ENCODE measurements around the gene FAM50B. TPM values are rescaled to one million over a fixed set of nuclear protein-coding genes. Genes with fewer than 3 reads are reported as not detected.

The FAM50B gene
- total RNA-seq, 1 donor from 2014 or later, result 3.8 TPM

DNA sequence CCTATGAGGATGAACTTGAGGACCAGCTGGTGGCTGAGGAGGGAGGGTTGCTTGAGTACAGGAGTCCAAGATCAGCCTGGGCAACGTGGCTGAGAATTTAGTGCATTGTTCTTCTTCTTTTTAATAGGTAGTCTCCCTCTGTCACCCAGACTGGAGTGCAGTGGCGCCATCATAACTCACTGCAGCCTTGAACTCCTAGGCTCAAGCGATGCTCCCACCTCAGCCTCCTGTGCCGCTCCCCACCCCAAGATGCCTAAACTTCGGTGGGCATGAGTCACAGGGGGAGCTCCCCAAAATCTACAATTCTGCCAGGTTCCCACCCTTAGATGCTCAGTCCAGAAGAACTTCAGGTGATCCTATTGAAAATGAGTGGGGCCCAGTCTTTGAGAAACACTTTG, 21.4 kb downstream of the FAM50B start:
- Mint-ChIP-seq H3K36me3 (ENCODE audit: low read depth, unreplicated experiment) (no peaks in the 10 kb centered on the region), H3K27ac (ENCODE audit: unreplicated experiment) (no peak overlapping the region), H3K9me3 (ENCODE audit: unreplicated experiment) (no peaks in the 10 kb centered on the region), H3K4me3 (ENCODE audit: unreplicated experiment) (peak overlapping the region; percentile 10), H3K4me1 (ENCODE audit: unreplicated experiment) (peaks cover 13% of the 10 kb centered on the region), H3K27me3 (ENCODE audit: unreplicated experiment) (peaks cover 3% of the 10 kb centered on the region)
- TF ChIP-seq, protein P1, sequence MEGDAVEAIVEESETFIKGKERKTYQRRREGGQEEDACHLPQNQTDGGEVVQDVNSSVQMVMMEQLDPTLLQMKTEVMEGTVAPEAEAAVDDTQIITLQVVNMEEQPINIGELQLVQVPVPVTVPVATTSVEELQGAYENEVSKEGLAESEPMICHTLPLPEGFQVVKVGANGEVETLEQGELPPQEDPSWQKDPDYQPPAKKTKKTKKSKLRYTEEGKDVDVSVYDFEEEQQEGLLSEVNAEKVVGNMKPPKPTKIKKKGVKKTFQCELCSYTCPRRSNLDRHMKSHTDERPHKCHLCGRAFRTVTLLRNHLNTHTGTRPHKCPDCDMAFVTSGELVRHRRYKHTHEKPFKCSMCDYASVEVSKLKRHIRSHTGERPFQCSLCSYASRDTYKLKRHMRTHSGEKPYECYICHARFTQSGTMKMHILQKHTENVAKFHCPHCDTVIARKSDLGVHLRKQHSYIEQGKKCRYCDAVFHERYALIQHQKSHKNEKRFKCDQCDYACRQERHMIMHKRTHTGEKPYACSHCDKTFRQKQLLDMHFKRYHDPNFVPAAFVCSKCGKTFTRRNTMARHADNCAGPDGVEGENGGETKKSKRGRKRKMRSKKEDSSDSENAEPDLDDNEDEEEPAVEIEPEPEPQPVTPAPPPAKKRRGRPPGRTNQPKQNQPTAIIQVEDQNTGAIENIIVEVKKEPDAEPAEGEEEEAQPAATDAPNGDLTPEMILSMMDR (IDR thresholded peaks at IDR 0.05; ENCODE audit: unreplicated experiment), result no peak
- DNase-seq (ENCODE audit: low spot score), result no peak

DNA sequence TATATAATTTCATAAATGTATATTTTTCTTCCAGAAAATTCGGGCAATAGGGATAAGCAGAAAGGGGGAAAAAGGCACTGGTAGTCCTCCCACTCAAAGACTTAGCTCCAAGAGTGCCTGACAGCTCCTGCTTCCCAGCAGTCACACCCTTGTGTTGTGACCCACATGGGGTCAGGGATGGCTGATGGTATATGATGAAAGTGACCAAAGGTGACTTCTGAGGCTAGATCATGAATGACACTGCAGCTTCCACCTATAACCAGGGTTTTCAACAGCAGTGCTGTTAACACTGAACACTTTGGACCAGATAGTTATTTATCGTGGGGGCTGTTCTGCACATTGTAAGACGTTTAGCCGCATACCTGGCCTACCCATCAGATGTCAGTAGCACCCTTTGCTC, 22.3 kb downstream of the FAM50B start:
- Mint-ChIP-seq H3K27me3 (ENCODE audit: unreplicated experiment) (peaks cover 2% of the 10 kb centered on the region), H3K4me3 (ENCODE audit: unreplicated experiment) (no peak overlapping the region), H3K36me3 (ENCODE audit: low read depth, unreplicated experiment) (no peaks in the 10 kb centered on the region), H3K27ac (ENCODE audit: unreplicated experiment) (no peak overlapping the region), H3K9me3 (ENCODE audit: unreplicated experiment) (no peaks in the 10 kb centered on the region), H3K4me1 (ENCODE audit: unreplicated experiment) (peaks cover 13% of the 10 kb centered on the region)
- DNase-seq (ENCODE audit: low spot score), result no peak
- TF ChIP-seq, protein P1 (IDR thresholded peaks at IDR 0.05; ENCODE audit: unreplicated experiment), result no peak

DNA sequence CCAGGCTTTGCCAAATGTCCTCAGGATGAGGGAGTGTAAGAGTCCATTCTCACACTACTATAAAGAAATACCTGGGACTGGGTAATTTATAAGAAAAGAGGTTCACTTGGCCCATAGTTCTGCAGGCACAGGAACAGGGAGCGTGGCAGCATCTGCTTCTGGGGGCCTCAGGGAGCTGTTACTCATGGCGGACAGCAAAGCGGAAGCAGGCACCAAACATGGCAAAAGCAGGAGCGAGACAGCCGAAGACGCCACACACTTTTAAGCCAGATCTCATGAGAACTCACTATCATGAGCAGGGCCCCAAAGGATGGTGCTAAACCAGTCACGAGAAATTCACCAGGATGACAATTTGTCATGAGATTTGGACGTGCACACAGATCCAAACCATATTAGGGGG, 22.8 kb downstream of the FAM50B start:
- TF ChIP-seq, protein P1 (IDR thresholded peaks at IDR 0.05; ENCODE audit: unreplicated experiment), result no peak
- no peak overlapping the region for H3K27ac Mint-ChIP-seq (ENCODE audit: unreplicated experiment)
- H3K4me1 Mint-ChIP-seq (ENCODE audit: unreplicated experiment), result peaks cover 13% of the 10 kb centered on the region

DNA sequence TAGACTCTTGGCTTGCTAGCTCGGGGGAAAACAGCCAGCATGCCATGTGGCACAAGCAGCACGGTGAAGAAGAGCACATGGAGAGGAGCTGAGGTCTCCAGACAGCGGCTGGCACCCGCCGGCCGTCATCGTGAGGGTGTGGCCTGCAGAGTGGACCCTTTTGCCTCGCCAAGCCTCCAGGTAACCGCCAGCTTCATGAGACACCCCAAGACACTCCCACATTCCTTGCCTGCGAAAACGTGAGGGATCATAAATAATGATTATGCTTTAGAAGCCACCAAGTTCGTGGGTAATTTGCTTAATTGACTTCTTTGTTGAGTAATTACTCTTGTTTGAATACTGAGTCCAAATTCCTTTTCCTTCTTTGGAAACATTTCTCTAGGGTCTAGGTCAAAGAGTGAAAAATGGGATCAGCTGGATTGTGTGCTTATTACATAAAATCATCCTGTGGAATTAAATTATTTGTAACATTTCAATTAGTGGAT, 23.2 kb downstream of the FAM50B start:
- TF ChIP-seq, protein P1 (IDR thresholded peaks at IDR 0.05; ENCODE audit: unreplicated experiment), result no peak
- no peak for DNase-seq (ENCODE audit: low spot score)
- H3K9me3 Mint-ChIP-seq (ENCODE audit: unreplicated experiment), result no peaks in the 10 kb centered on the region
- H3K27me3 Mint-ChIP-seq (ENCODE audit: unreplicated experiment), result no peaks in the 10 kb centered on the region
- peaks cover 13% of the 10 kb centered on the region for H3K4me1 Mint-ChIP-seq (ENCODE audit: unreplicated experiment)
- no peak overlapping the region for H3K27ac Mint-ChIP-seq (ENCODE audit: unreplicated experiment)
- no peak overlapping the region for H3K4me3 Mint-ChIP-seq (ENCODE audit: unreplicated experiment)
- H3K36me3 Mint-ChIP-seq (ENCODE audit: low read depth, unreplicated experiment), result no peaks in the 10 kb centered on the region

More for the DNA sequence above, 22.8 kb downstream of the FAM50B start:
- H3K9me3 Mint-ChIP-seq (ENCODE audit: unreplicated experiment), result no peaks in the 10 kb centered on the region
- no peaks in the 10 kb centered on the region for H3K27me3 Mint-ChIP-seq (ENCODE audit: unreplicated experiment)
- DNase-seq (ENCODE audit: low spot score), result no peak
- H3K4me3 Mint-ChIP-seq (ENCODE audit: unreplicated experiment), result no peak overlapping the region
- no peaks in the 10 kb centered on the region for H3K36me3 Mint-ChIP-seq (ENCODE audit: low read depth, unreplicated experiment)

DNA sequence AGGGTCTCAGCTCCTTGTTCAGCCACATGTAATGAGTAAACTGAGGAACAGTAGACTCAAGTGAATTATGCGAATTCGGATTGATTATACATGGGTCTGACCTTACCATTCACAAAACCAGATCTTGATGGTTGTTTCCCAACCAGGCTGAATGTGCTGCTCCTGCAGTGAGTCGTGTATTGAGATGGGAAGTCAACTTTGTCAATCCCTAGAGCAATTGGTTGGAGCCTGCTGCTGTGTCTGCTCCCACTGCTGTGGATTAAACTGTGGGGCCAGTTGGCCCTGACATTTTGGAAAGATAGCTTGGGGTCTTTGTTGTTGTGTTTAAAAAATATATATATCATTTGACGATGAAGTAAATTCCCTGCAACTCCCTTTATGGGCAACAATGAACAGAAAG, 23.9 kb downstream of the FAM50B start:
- no peak for DNase-seq (ENCODE audit: low spot score)
- H3K4me1 Mint-ChIP-seq (ENCODE audit: unreplicated experiment), result peaks cover 8% of the 10 kb centered on the region
- H3K9me3 Mint-ChIP-seq (ENCODE audit: unreplicated experiment), result no peaks in the 10 kb centered on the region

More for the DNA sequence above, 23.9 kb downstream of the FAM50B start:
- TF ChIP-seq, protein P1 (IDR thresholded peaks at IDR 0.05; ENCODE audit: unreplicated experiment), result no peak
- Mint-ChIP-seq H3K27me3 (ENCODE audit: unreplicated experiment) (no peaks in the 10 kb centered on the region), H3K27ac (ENCODE audit: unreplicated experiment) (no peak overlapping the region), H3K4me3 (ENCODE audit: unreplicated experiment) (no peak overlapping the region), H3K36me3 (ENCODE audit: low read depth, unreplicated experiment) (no peaks in the 10 kb centered on the region)

All from endothelial cell (in vitro differentiated cells).